SK-N-SH (cell line): ENCODE data around the gene ABHD17B. TPM values are rescaled to one million over a fixed set of nuclear protein-coding genes. Genes with fewer than 3 reads are reported as not detected.

Source experiments
- CTCF ChIA-PET: fragments of 300-600, 350-600 bp; formaldehyde crosslinking; extraction: SDS; loops from one replicate; lab custom pipeline; 2021; lab: Yijun Ruan, JAX
- POLR2A ChIA-PET: fragments of 350-600 bp; sonication (Branson Sonifier 250); formaldehyde crosslinking; extraction: SDS; loops from one replicate; lab custom pipeline; 2020; ENCODE audit warnings: antibody characterized with exemption, inconsistent platforms; lab: Yijun Ruan, JAX
- DNase-seq: peaks from one replicate; pipeline ENCODE4 v3.0.0; 2012
- H2AFZ ChIP-seq: fragments of 200-600 bp; sonication (generic); 2 replicates; pipeline ENCODE4 v1.8.1; 2016; ENCODE audit warnings: antibody characterized with exemption, mild to moderate bottlenecking, low read depth
- H3F3A ChIP-seq: fragments of 200-600 bp; sonication (generic); replicated peaks from 2 replicates; pipeline ENCODE3; 2016; ENCODE audit warnings: antibody characterized with exemption, mild to moderate bottlenecking; ENCODE audit not compliant: insufficient read depth
- H3K27ac ChIP-seq, 2 experiments: fragments of 200-500 bp in 1 of 2; fragments of 200-600 bp in 1 of 2; sonication (Bioruptor generic) in 1 of 2; sonication (generic), shearing (Covaris generic) in 1 of 2; 2 replicates each; pipeline versions ENCODE4 v1.5.1 to v1.6.1; 2014 to 2016; ENCODE audit warnings: low read depth in 2 of 2, inconsistent platforms in 1 of 2, low read length in 1 of 2, mild to moderate bottlenecking in 1 of 2, mixed read lengths in 1 of 2
- H3K27me3 ChIP-seq: fragments of 200-600 bp; sonication (generic), shearing (Covaris generic); 2 replicates; pipeline ENCODE4 v1.6.1; 2016; ENCODE audit warnings: mixed run types; ENCODE audit not compliant: insufficient read depth
- H3K36me3 ChIP-seq, 2 experiments: fragments of 200-500 bp in 1 of 2; fragments of 200-600 bp in 1 of 2; sonication (Bioruptor generic) in 1 of 2; sonication (generic) in 1 of 2; replicated peaks in 1 of 2; 2 replicates each; pipeline versions ENCODE3 to v1.5.1; 2014 to 2016; ENCODE audit warnings: low read length in 1 of 2, mild to moderate bottlenecking in 1 of 2; ENCODE audit not compliant: insufficient read depth in 2 of 2, control insufficient read depth in 1 of 2
- H3K4me1 ChIP-seq, 2 experiments: fragments of 200-500 bp in 1 of 2; fragments of 200-600 bp in 1 of 2; sonication (Bioruptor generic) in 1 of 2; sonication (generic), shearing (Covaris generic) in 1 of 2; 2 replicates each; pipeline versions ENCODE4 v1.5.1 to v1.6.1; 2014 to 2016; ENCODE audit warnings: low read depth in 1 of 2, low read length in 1 of 2, mixed run types in 1 of 2; ENCODE audit not compliant: insufficient read depth in 2 of 2, control insufficient read depth in 1 of 2
- H3K4me2 ChIP-seq: fragments of 200-600 bp; sonication (generic), shearing (Covaris generic); 2 replicates; pipeline ENCODE4 v1.6.1; 2017; ENCODE audit warnings: mixed run types
- H3K4me3 ChIP-seq, 2 experiments: fragments of 200-500 bp in 1 of 2; fragments of 200-600 bp in 1 of 2; sonication (Bioruptor generic) in 1 of 2; sonication (generic), shearing (Covaris generic) in 1 of 2; 2 replicates each; pipeline versions ENCODE4 v1.5.1 to v1.8.1; 2014 to 2016; ENCODE audit warnings: low read depth in 2 of 2, inconsistent platforms in 1 of 2, low read length in 1 of 2, mild to moderate bottlenecking in 1 of 2, mixed read lengths in 1 of 2, moderate library complexity in 1 of 2
- H3K79me2 ChIP-seq: fragments of 200-600 bp; sonication (generic); 2 replicates; pipeline ENCODE4 v1.8.1; 2017; ENCODE audit warnings: mild to moderate bottlenecking; ENCODE audit not compliant: insufficient read depth
- H3K9ac ChIP-seq: fragments of 200-600 bp; sonication (generic); 2 replicates; pipeline ENCODE4 v1.6.1; 2017; ENCODE audit warnings: mixed run types
- H3K9me2 ChIP-seq: fragments of 200-600 bp; sonication (generic); 2 replicates; pipeline ENCODE4 v1.6.1; 2017; ENCODE audit warnings: mixed run types
- H3K9me3 ChIP-seq: fragments of 200-600 bp; sonication (generic); 2 replicates; pipeline ENCODE4 v1.6.1; 2017; ENCODE audit warnings: mixed run types, mild to moderate bottlenecking, moderate library complexity
- H4K20me1 ChIP-seq: fragments of 200-600 bp; sonication (generic); 2 replicates; pipeline ENCODE4 v1.6.1; 2017; ENCODE audit warnings: mild to moderate bottlenecking, mixed run types; ENCODE audit not compliant: insufficient read depth
- CTCF ChIP-seq: fragments of 200-600 bp; sonication (generic); IDR thresholded peaks from 2 replicates; pipeline ENCODE4 v1.6.1; 2017; ENCODE audit warnings: antibody characterized with exemption, mild to moderate bottlenecking, moderate library complexity
- ELF1 ChIP-seq: IDR thresholded peaks from 2 replicates; pipeline ENCODE4 v1.4.0; 2012
- EZH2phosphoT487 ChIP-seq: fragments of 200-600 bp; sonication (generic); IDR thresholded peaks from 2 replicates; pipeline ENCODE4 v1.6.1; 2017; ENCODE audit warnings: low read depth, mixed run types, mild to moderate bottlenecking, antibody characterized with exemption, moderate library complexity, borderline replicate concordance
- FOSL2 ChIP-seq: IDR thresholded peaks from 2 replicates; pipeline ENCODE4 v1.4.0; 2012; ENCODE audit warnings: low read depth, mild to moderate bottlenecking, moderate library complexity, borderline replicate concordance
- FOXJ3 ChIP-seq: sonication (generic); formaldehyde crosslinking; IDR thresholded peaks from 2 replicates; pipeline ENCODE4 v1.5.1; 2020; ENCODE audit warnings: mild to moderate bottlenecking, missing genetic modification reagents
- FOXM1 ChIP-seq: IDR thresholded peaks from 2 replicates; pipeline ENCODE4 v1.4.0; 2012; ENCODE audit warnings: low read depth, mild to moderate bottlenecking
- GABPA ChIP-seq: IDR thresholded peaks from 2 replicates; pipeline ENCODE4 v1.4.0; 2012; ENCODE audit warnings: low read depth, mild to moderate bottlenecking
- GATA2 ChIP-seq: sonication (generic); formaldehyde crosslinking; IDR thresholded peaks from 2 replicates; pipeline ENCODE4 v1.5.0; 2020; ENCODE audit warnings: mild to moderate bottlenecking, missing genetic modification reagents
- MAX ChIP-seq: IDR thresholded peaks from 2 replicates; pipeline ENCODE4 v1.4.0; 2012; ENCODE audit warnings: low read depth
- MXI1 ChIP-seq: IDR thresholded peaks from 2 replicates; pipeline ENCODE4 v1.6.1; 2012; ENCODE audit warnings: mild to moderate bottlenecking, low read depth, low read length, improper control_type of control experiment
- PBX3 ChIP-seq: IDR thresholded peaks from 2 replicates; pipeline ENCODE4; 2012
- RAD21 ChIP-seq: IDR thresholded peaks from 2 replicates; pipeline ENCODE4 v1.6.1; 2012; ENCODE audit warnings: mild to moderate bottlenecking, low read length
- RCOR1 ChIP-seq: fragments of 150-350 bp; IDR thresholded peaks from 2 replicates; pipeline ENCODE4 v1.6.1; 2017; ENCODE audit warnings: antibody characterized with exemption, low read length
- REST ChIP-seq: IDR thresholded peaks from 2 replicates; pipeline ENCODE4 v1.6.1; 2012; ENCODE audit warnings: mild to moderate bottlenecking, low read depth, low read length, moderate library complexity
- RFX5 ChIP-seq: IDR thresholded peaks from 2 replicates; pipeline ENCODE4 v1.6.1; 2012; ENCODE audit warnings: mild to moderate bottlenecking, improper control_type of control experiment, low read length
- SMC3 ChIP-seq: IDR thresholded peaks from 2 replicates; pipeline ENCODE4 v1.6.1; 2012; ENCODE audit warnings: low read depth, low read length, improper control_type of control experiment
- TAF1 ChIP-seq: IDR thresholded peaks from 2 replicates; pipeline ENCODE4 v1.6.1; 2012; ENCODE audit warnings: low read depth, mild to moderate bottlenecking, low read length, moderate library complexity, borderline replicate concordance
- USF1 ChIP-seq: IDR thresholded peaks from 2 replicates; pipeline ENCODE4 v1.4.0; 2012; ENCODE audit warnings: low read depth, borderline replicate concordance
- ZBTB33 ChIP-seq: IDR thresholded peaks from 2 replicates; pipeline ENCODE4 v1.4.0; 2012; ENCODE audit warnings: low read depth, borderline replicate concordance
- WGBS: methylation state at CpG from one replicate; pipeline ENCODE4 v1.1.6; 2017; ENCODE audit warnings: low lambda C conversion rate; 5-methylcytosine and 5-hydroxymethylcytosine counted together
- polyA plus RNA-seq, 3 experiments: library from polyadenylated mRNA; depleted of rRNA; stranded (reverse); fragments of >200 nt; gene quantifications; 2 replicates each; pipeline ENCODE4 v1.2.3, GENCODE V29; 2012

ABHD17B gene
- polyA plus RNA-seq, 1 of the 3 experiments (the other 2 are of a cell fraction): 7.3 TPM

GRCh38 chr9:71847892-71848291, 63.1 kb downstream of the ABHD17B start:
- DNase-seq: no peak
- no peak for TF ChIP-seq RFX5
- TF ChIP-seq REST: no peak
- TF ChIP-seq EZH2phosphoT487: no peak
- TF ChIP-seq RCOR1: no peak
- TF ChIP-seq FOXM1: no peak
- TF ChIP-seq MAX: no peak
- no peak for TF ChIP-seq GABPA
- no peak for TF ChIP-seq PBX3
- no peak for TF ChIP-seq SMC3
- no peak for TF ChIP-seq FOXJ3 (CRISPR knock-in tag)
- TF ChIP-seq FOSL2: no peak
- TF ChIP-seq GATA2 (CRISPR knock-in tag): no peak
- TF ChIP-seq ZBTB33: no peak
- TF ChIP-seq CTCF: no peak
- no peak for TF ChIP-seq RAD21
- TF ChIP-seq MXI1: no peak
- TF ChIP-seq ELF1: no peak
- no peak for TF ChIP-seq USF1
- TF ChIP-seq TAF1: no peak
- Histone ChIP-seq H3K27me3 (no peaks in the 10 kb centered on the region), H3K4me2 (no peak overlapping the region), H3K9ac (no peak overlapping the region), H3F3A (no peaks in the 10 kb centered on the region), H3K9me3 (no peaks in the 10 kb centered on the region), H3K79me2 (no peaks in the 10 kb centered on the region), H2AFZ (no peak overlapping the region), H3K4me3 (no peak overlapping the region), H3K4me1 (no peaks in the 10 kb centered on the region), H3K36me3 (no peaks in the 10 kb centered on the region), H3K27ac (no peak overlapping the region), H4K20me1 (no peaks in the 10 kb centered on the region), H3K9me2 (no peaks in the 10 kb centered on the region)
- 35% methylated on average over 2 of the region's 2 CpGs for WGBS
- CTCF ChIA-PET: no interaction called here
- POLR2A ChIA-PET: no interaction called here
